Hepatocyte (in vitro differentiated cells): Measurements from ENCODE around the gene ZNF683. TPM values are rescaled to one million over a fixed set of nuclear protein-coding genes. Genes with fewer than 3 reads are reported as not detected.
"Not testable (repeated sequence)": the region's sequence is repeated elsewhere in the genome, so short reads cannot be mapped to it uniquely, and the experiment has no call there.

Source experiments
- DNase-seq: peaks from one replicate; pipeline ENCODE4 v3.0.0-alpha.2; 2016; ENCODE audit warnings: low spot score
- H2AFZ ChIP-seq: fragments of 200-600 bp; sonication (generic); 2 replicates; pipeline ENCODE4 v1.6.0; 2016; ENCODE audit warnings: antibody characterized with exemption, mild to moderate bottlenecking
- H3K27ac ChIP-seq: fragments of 200-600 bp; sonication (generic); 2 replicates; pipeline ENCODE4 v1.5.1; 2016; ENCODE audit warnings: mild to moderate bottlenecking
- H3K27me3 ChIP-seq: fragments of 200-600 bp; sonication (generic); 2 replicates; pipeline ENCODE4 v1.6.1; 2016
- H3K36me3 ChIP-seq: fragments of 200-600 bp; sonication (generic); replicated peaks from 2 replicates; pipeline ENCODE4 v1.5.1; 2016; ENCODE audit warnings: low read depth; ENCODE audit not compliant: insufficient read depth
- H3K4me1 ChIP-seq: fragments of 200-600 bp; sonication (generic); 2 replicates; pipeline ENCODE4 v1.5.1; 2016; ENCODE audit warnings: mild to moderate bottlenecking, moderate library complexity; ENCODE audit not compliant: insufficient read depth
- H3K4me2 ChIP-seq: fragments of 200-600 bp; sonication (generic); 2 replicates; pipeline ENCODE4 v1.6.0; 2016
- H3K4me3 ChIP-seq: fragments of 200-600 bp; sonication (generic); 2 replicates; pipeline ENCODE4 v1.5.1; 2016; ENCODE audit warnings: mild to moderate bottlenecking
- H3K79me2 ChIP-seq: fragments of 200-600 bp; sonication (generic); 2 replicates; pipeline ENCODE4 v1.6.0; 2017; ENCODE audit warnings: mild to moderate bottlenecking
- H3K9me2 ChIP-seq: fragments of 200-600 bp; sonication (generic); replicated peaks from 2 replicates; pipeline ENCODE4 v1.6.0; 2017; ENCODE audit warnings: mild to moderate bottlenecking; ENCODE audit not compliant: insufficient read depth
- H3K9me3 ChIP-seq: fragments of 200-600 bp; sonication (generic); 2 replicates; pipeline ENCODE4 v1.5.1; 2016; ENCODE audit warnings: low read depth, mild to moderate bottlenecking
- H4K20me1 ChIP-seq: fragments of 200-600 bp; sonication (generic); 2 replicates; pipeline ENCODE4 v1.6.0; 2016; ENCODE audit warnings: mild to moderate bottlenecking; ENCODE audit not compliant: insufficient read depth, poor library complexity, severe bottlenecking
- EZH2 ChIP-seq: fragments of 200-600 bp; sonication (generic); IDR thresholded peaks from 2 replicates; pipeline ENCODE4 v1.6.1; 2016; ENCODE audit warnings: antibody characterized with exemption, mild to moderate bottlenecking, borderline replicate concordance
- EZH2phosphoT487 ChIP-seq: fragments of 200-600 bp; sonication (generic); IDR thresholded peaks from one replicate; pipeline ENCODE4 v1.6.1; 2018; ENCODE audit warnings: antibody characterized with exemption, mild to moderate bottlenecking, low read depth, moderate library complexity; ENCODE audit not compliant: unreplicated experiment, severe bottlenecking
- whole genome bisulfite sequencing: methylation state at CpG from one replicate; pipeline ENCODE4 v1.1.6; 2016; ENCODE audit warnings: low lambda C conversion rate; ENCODE audit errors: missing lambda C conversion rate; 5-methylcytosine and 5-hydroxymethylcytosine counted together
- polyA plus RNA-seq: library from polyadenylated mRNA; unstranded; fragments of >200 nt; fragmentation: Nextera tagmentation; extraction: Ambion mirVana; gene quantifications from 2 replicates; pipeline ENCODE4 v1.2.1, GENCODE V29; 2016
- total RNA-seq: library from RNA; depleted of rRNA; stranded (reverse); fragments of >200 nt; gene quantifications from 2 replicates; pipeline ENCODE4 v1.2.3, GENCODE V29; 2014
- TF ChIP-seq, protein P1 (sequence below): fragments of 200-600 bp; sonication (generic); IDR thresholded peaks from 2 replicates; pipeline ENCODE4 v1.5.1; 2016; ENCODE audit warnings: antibody characterized with exemption, mild to moderate bottlenecking; ENCODE audit not compliant: poor library complexity

ZNF683 gene
- total and polyA plus RNA-seq, 2 experiments from 2014 or later: not detected

DNA sequence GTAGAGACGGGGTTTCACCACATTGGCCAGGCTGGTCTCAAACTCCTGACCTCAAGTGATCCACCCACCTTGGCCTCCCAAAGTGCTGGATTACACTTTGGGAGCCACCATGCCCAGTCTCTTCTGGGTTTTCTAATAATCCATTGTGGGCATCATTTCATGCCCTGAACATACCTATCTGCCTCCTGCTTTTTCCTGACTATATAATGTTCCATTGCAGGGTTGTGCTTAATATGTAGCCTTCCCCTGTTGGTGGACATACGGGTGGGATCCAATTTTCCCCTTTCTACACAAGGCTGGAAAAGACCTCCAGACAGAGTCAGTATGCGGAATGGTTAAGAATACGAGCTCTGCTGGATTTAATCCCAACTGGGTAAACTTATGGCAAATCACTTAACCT lies 3.5 kb upstream of the ZNF683 start:
- TF ChIP-seq EZH2phosphoT487: no peak
- TF ChIP-seq EZH2: no peak
- TF ChIP-seq, protein P1, sequence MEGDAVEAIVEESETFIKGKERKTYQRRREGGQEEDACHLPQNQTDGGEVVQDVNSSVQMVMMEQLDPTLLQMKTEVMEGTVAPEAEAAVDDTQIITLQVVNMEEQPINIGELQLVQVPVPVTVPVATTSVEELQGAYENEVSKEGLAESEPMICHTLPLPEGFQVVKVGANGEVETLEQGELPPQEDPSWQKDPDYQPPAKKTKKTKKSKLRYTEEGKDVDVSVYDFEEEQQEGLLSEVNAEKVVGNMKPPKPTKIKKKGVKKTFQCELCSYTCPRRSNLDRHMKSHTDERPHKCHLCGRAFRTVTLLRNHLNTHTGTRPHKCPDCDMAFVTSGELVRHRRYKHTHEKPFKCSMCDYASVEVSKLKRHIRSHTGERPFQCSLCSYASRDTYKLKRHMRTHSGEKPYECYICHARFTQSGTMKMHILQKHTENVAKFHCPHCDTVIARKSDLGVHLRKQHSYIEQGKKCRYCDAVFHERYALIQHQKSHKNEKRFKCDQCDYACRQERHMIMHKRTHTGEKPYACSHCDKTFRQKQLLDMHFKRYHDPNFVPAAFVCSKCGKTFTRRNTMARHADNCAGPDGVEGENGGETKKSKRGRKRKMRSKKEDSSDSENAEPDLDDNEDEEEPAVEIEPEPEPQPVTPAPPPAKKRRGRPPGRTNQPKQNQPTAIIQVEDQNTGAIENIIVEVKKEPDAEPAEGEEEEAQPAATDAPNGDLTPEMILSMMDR: no peak
- no peaks in the 10 kb centered on the region for H3K9me3 ChIP-seq
- H3K4me3 ChIP-seq: no peak overlapping the region
- H4K20me1 ChIP-seq: no peaks in the 10 kb centered on the region
- H3K36me3 ChIP-seq: no peaks in the 10 kb centered on the region
- H3K79me2 ChIP-seq: no peaks in the 10 kb centered on the region
- no peaks in the 10 kb centered on the region for H3K4me1 ChIP-seq
- H2AFZ ChIP-seq: no peak overlapping the region
- 90% methylated on average over 4 of the region's 4 CpGs for WGBS
- no peak overlapping the region for H3K27ac ChIP-seq
- H3K4me2 ChIP-seq: no peak overlapping the region
- no peak for DNase-seq
- no peaks in the 10 kb centered on the region for H3K27me3 ChIP-seq
- no peaks in the 10 kb centered on the region for H3K9me2 ChIP-seq

DNA sequence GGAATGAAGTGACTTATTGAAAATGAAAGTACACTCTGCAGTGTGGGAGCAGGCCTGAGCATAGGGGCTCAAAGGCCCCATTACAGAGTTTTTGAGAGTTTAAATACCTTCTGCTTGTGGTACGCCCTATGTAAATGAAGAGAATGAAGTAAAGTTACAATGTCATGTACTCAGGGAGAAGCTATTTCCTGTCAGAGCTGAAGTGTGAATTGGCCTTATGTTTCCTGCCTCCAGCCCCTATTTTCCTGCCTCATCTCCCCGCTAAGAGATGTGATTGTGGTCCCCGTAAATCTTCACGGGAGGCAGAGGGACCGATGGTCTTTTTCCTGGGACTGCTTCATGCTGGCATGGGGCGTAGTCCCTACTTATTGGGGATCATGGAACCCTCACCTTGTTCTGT lies 2.5 kb upstream of the ZNF683 start:
- Histone ChIP-seq H3K9me3 (no peaks in the 10 kb centered on the region), H4K20me1 (no peaks in the 10 kb centered on the region), H3K36me3 (no peaks in the 10 kb centered on the region), H2AFZ (no peak overlapping the region), H3K27me3 (no peaks in the 10 kb centered on the region), H3K4me3 (no peak overlapping the region), H3K4me1 (no peaks in the 10 kb centered on the region), H3K4me2 (no peak overlapping the region), H3K79me2 (no peaks in the 10 kb centered on the region), H3K27ac (no peak overlapping the region), H3K9me2 (no peaks in the 10 kb centered on the region)
- no peak for DNase-seq
- WGBS: 86% methylated on average over 6 of the region's 6 CpGs
- no peak for TF ChIP-seq EZH2
- TF ChIP-seq, protein P1: no peak
- no peak for TF ChIP-seq EZH2phosphoT487

- not testable (repeated sequence) for H2AFZ ChIP-seq, H3K4me1 ChIP-seq, H4K20me1 ChIP-seq, H3K9me3 ChIP-seq, H3K36me3 ChIP-seq, H3K4me2 ChIP-seq, DNase-seq, H3K27ac ChIP-seq, H3K79me2 ChIP-seq, H3K27me3 ChIP-seq, H3K9me2 ChIP-seq, H3K4me3 ChIP-seq
- WGBS: 45% methylated on average over 2 of the region's 2 CpGs
Measured at GRCh38 chr1:26374361-26374760, 1.8 kb upstream of the ZNF683 start.

DNA sequence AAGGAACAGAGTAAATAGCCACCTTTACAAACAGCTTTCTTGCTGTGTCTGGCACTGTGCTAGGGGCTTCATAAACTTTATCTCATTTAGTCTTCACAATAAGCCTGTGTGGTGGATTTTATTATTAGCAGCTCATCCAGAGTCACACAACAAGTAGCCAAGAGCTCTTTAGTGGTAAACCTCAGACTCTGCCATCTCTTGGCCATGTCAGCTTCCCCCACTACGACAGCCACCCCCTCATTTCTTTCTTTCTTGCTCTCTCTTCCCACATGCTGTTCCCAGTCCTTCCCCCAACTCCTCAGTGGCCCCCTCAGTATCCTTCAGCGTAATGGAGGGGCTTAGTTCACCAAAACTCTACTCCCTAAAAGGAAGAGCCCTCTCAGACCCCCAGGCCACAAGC lies 1.2 kb upstream of the ZNF683 start:
- Histone ChIP-seq H2AFZ (no peak overlapping the region), H3K9me3 (no peaks in the 10 kb centered on the region), H3K79me2 (no peaks in the 10 kb centered on the region), H3K36me3 (no peaks in the 10 kb centered on the region), H3K27me3 (no peaks in the 10 kb centered on the region), H3K4me1 (no peaks in the 10 kb centered on the region), H3K4me2 (no peak overlapping the region), H3K9me2 (no peaks in the 10 kb centered on the region), H3K4me3 (no peak overlapping the region), H3K27ac (no peak overlapping the region), H4K20me1 (no peaks in the 10 kb centered on the region)
- no peak for DNase-seq
- no peak for TF ChIP-seq EZH2phosphoT487
- no peak for TF ChIP-seq EZH2
- TF ChIP-seq, protein P1: no peak
- 68% methylated on average over 2 of the region's 2 CpGs for WGBS
